SU-DHL-6 (cell line): Measurements from ENCODE around the gene PHF20.

Experiments
- H2AFZ ChIP-seq: fragments of 200-600 bp; sonication (generic); 2 replicates; pipeline ENCODE4 v1.6.1; 2014; ENCODE audit warnings: low read depth, mild to moderate bottlenecking, moderate library complexity, mixed read lengths, antibody characterized with exemption, low read length; ENCODE audit not compliant: severe bottlenecking
- H3F3A ChIP-seq: fragments of 200-600 bp; shearing (Covaris generic); 2 replicates; pipeline ENCODE4 v1.6.0; 2016; ENCODE audit warnings: antibody characterized with exemption, mild to moderate bottlenecking; ENCODE audit not compliant: insufficient read depth
- H3K27ac ChIP-seq: fragments of 200-600 bp; sonication (generic); 2 replicates; pipeline ENCODE4 v1.5.1; 2016; ENCODE audit warnings: low read depth, mild to moderate bottlenecking, low read length, moderate library complexity, mixed read lengths
- H3K27me3 ChIP-seq: fragments of 200-600 bp; sonication (generic), shearing (Covaris generic); 2 replicates; pipeline ENCODE4 v1.6.0; 2014; ENCODE audit warnings: mild to moderate bottlenecking, low read length
- H3K36me3 ChIP-seq: fragments of 200-600 bp; sonication (generic); 2 replicates; pipeline ENCODE4 v1.6.1; 2014; ENCODE audit warnings: mild to moderate bottlenecking, low read length, mixed read lengths
- H3K4me2 ChIP-seq: fragments of 300-600, 200-600 bp; shearing (Covaris generic), sonication (generic); 2 replicates; pipeline ENCODE4 v1.6.0; 2014; ENCODE audit warnings: low read length, low read depth, mild to moderate bottlenecking; ENCODE audit not compliant: poor library complexity, severe bottlenecking
- H3K4me3 ChIP-seq: fragments of 200-600 bp; sonication (generic); 2 replicates; pipeline ENCODE4 v1.5.1; 2014; ENCODE audit warnings: antibody characterized with exemption, low read length, mild to moderate bottlenecking, mixed read lengths; ENCODE audit not compliant: insufficient read depth, poor library complexity, severe bottlenecking
- H3K79me2 ChIP-seq: fragments of 200-600 bp; sonication (generic); 2 replicates; pipeline ENCODE4 v1.6.1; 2014; ENCODE audit warnings: mild to moderate bottlenecking, low read length, moderate library complexity; ENCODE audit not compliant: insufficient read depth
- H3K9ac ChIP-seq: fragments of 200-600 bp; sonication (generic); 2 replicates; pipeline ENCODE4 v1.7.0; 2014; ENCODE audit warnings: mild to moderate bottlenecking, low read length
- H3K9me2 ChIP-seq: fragments of 200-600 bp; sonication (generic); replicated peaks from 2 replicates; pipeline ENCODE4 v1.6.1; 2014; ENCODE audit warnings: low read length; ENCODE audit not compliant: insufficient read depth
- H3K9me3 ChIP-seq: fragments of 200-600 bp; sonication (generic); 2 replicates; pipeline ENCODE4 v1.6.1; 2014; ENCODE audit warnings: low read length, mixed read lengths; ENCODE audit not compliant: insufficient read depth
- H4K20me1 ChIP-seq: fragments of 200-600 bp; sonication (generic); 2 replicates; pipeline ENCODE4 v1.6.1; 2014; ENCODE audit warnings: low read depth, mild to moderate bottlenecking, antibody characterized with exemption, low read length, moderate library complexity, mixed read lengths
- EZH2phosphoT487 ChIP-seq: fragments of 200-600 bp; sonication (generic), shearing (Covaris generic); conservative IDR thresholded peaks from 2 replicates; pipeline ENCODE4 v1.6.1; 2018; ENCODE audit warnings: mild to moderate bottlenecking, antibody characterized with exemption, low read length, moderate library complexity, mixed read lengths
- TF ChIP-seq, protein P1 (sequence below): fragments of 200-600 bp; sonication (generic); IDR thresholded peaks from one replicate; pipeline ENCODE4 v1.5.1; 2017; ENCODE audit warnings: antibody characterized with exemption, mild to moderate bottlenecking, low read length, moderate library complexity; ENCODE audit not compliant: insufficient read depth, poor library complexity, severe bottlenecking

The PHF20 gene

DNA sequence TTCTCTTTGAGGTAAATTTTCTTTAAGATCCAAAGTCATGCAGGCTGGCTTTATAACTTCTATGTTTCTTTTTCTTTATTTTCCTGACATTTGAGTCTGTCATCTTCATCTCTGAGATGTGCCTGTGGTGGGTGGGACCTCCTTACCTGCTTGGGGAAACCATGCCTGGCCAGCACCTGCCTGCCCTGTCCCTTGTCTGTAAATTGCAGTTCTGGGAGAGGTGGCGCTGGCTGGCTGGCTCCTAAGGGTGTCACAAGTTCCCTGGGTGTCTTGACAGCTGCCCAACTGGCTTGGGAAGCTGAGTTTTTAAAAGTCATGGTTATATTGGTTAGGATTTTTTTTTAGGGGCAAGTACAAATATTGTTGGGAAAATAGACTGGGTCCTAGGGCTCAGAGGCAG lies 146.2 kb downstream of the PHF20 start:
- Histone ChIP-seq H3F3A (peaks cover 3% of the 10 kb centered on the region; the same call in 1 of the 2 replicates), H3K9me2 (no peaks in the 10 kb centered on the region), H3K9me3 (no peaks in the 10 kb centered on the region), H3K27me3 (no peaks in the 10 kb centered on the region), H4K20me1 (no peaks in the 10 kb centered on the region), H2AFZ (no peak overlapping the region), H3K36me3 (peaks cover 16% of the 10 kb centered on the region; the same call in 1 of the 2 replicates), H3K4me2 (no peak overlapping the region), H3K79me2 (no peaks in the 10 kb centered on the region), H3K4me3 (no peak overlapping the region), H3K9ac (no peak overlapping the region), H3K27ac (no peak overlapping the region)
- no peak for TF ChIP-seq EZH2phosphoT487
- TF ChIP-seq, protein P1, sequence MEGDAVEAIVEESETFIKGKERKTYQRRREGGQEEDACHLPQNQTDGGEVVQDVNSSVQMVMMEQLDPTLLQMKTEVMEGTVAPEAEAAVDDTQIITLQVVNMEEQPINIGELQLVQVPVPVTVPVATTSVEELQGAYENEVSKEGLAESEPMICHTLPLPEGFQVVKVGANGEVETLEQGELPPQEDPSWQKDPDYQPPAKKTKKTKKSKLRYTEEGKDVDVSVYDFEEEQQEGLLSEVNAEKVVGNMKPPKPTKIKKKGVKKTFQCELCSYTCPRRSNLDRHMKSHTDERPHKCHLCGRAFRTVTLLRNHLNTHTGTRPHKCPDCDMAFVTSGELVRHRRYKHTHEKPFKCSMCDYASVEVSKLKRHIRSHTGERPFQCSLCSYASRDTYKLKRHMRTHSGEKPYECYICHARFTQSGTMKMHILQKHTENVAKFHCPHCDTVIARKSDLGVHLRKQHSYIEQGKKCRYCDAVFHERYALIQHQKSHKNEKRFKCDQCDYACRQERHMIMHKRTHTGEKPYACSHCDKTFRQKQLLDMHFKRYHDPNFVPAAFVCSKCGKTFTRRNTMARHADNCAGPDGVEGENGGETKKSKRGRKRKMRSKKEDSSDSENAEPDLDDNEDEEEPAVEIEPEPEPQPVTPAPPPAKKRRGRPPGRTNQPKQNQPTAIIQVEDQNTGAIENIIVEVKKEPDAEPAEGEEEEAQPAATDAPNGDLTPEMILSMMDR = no peak

DNA sequence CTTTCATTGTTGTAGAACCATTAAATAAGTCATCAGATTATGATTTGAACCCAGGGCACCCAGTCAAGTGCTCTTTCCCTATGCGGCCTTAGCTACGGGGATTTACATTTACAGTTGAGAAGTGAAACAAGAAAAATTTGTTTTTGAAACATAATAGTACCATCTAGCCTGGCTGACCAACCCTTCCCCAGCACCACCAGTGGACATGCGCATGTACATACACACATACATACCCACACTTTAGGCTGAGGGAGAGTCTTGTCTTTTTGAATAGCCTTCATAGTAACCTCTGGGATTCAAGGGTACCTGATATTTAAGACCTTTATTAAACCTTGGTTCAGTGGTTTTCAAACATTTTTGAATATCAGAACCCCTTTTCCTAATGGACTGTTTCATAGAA lies 148.7 kb downstream of the PHF20 start:
- Histone ChIP-seq H3K27me3 (no peaks in the 10 kb centered on the region), H4K20me1 (no peaks in the 10 kb centered on the region), H3K36me3 (peaks cover 16% of the 10 kb centered on the region; the same call in 1 of the 2 replicates), H3K4me2 (no peak overlapping the region), H3K27ac (no peak overlapping the region), H3K79me2 (no peaks in the 10 kb centered on the region), H3F3A (peaks cover 3% of the 10 kb centered on the region; the same call in 1 of the 2 replicates), H2AFZ (no peak overlapping the region), H3K9me3 (no peaks in the 10 kb centered on the region), H3K9me2 (no peaks in the 10 kb centered on the region), H3K9ac (no peak overlapping the region), H3K4me3 (no peak overlapping the region)
- TF ChIP-seq EZH2phosphoT487 = no peak
- TF ChIP-seq, protein P1 = no peak

DNA sequence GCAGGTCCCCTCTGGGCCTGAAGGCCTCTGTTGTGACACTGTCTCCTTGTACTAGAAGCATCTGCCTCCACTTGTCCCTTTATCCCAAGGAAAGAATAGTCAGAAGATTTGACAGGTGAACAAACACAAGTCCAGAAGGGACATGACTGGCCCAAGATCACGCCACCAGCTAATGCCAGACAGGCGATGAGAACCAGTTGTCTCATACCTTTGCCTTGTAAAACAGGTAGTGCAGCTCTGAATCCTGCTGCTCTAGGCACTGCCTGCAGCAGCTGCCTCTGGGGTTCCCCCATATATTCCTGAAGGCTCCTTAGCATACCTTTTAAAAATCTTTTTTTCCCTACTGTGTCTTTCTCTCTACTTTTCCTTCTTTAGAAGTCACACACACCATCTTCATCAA lies 157.5 kb downstream of the PHF20 start:
- Histone ChIP-seq H2AFZ (no peak overlapping the region), H3K4me2 (no peak overlapping the region), H3K9me2 (no peaks in the 10 kb centered on the region), H3K9me3 (no peaks in the 10 kb centered on the region), H3K4me3 (no peak overlapping the region), H3K79me2 (no peaks in the 10 kb centered on the region), H3K9ac (no peak overlapping the region), H4K20me1 (no peaks in the 10 kb centered on the region), H3F3A (no peaks in the 10 kb centered on the region), H3K27ac (no peak overlapping the region), H3K36me3 (no peaks in the 10 kb centered on the region), H3K27me3 (no peaks in the 10 kb centered on the region)
- TF ChIP-seq, protein P1 = no peak
- no peak for TF ChIP-seq EZH2phosphoT487
